A549 (cell line): ENCODE results near the gene AFF3. TPM values are rescaled to one million over a fixed set of nuclear protein-coding genes. Genes with fewer than 3 reads are reported as not detected.

ENCODE experiments used
- ATAC-seq, 2 experiments: fragments of 200-7000 bp in 1 of 2; fragments of >200 bp in 1 of 2; cut with Nextera tagmentation in 1 of 2; cut with Tn5 transposase in 1 of 2; 3 replicates each; pipeline versions ENCODE4 v1.8.0 to v1.9.1; 2018 to 2020; ENCODE audit warnings: mild to moderate bottlenecking in 1 of 2, moderate library complexity in 1 of 2
- CTCF ChIA-PET: fragments of 300-600 bp; sonication (Branson Sonifier 250); formaldehyde crosslinking; extraction: SDS; loops from one replicate; lab custom pipeline; 2021; ENCODE audit warnings: antibody characterized with exemption, inconsistent platforms; lab: Yijun Ruan, JAX
- POLR2A ChIA-PET: fragments of 350-600 bp; formaldehyde crosslinking; extraction: SDS; loops from one replicate; lab custom pipeline; 2021; ENCODE audit warnings: antibody characterized with exemption, inconsistent platforms; lab: Yijun Ruan, JAX
- DNase-seq, 2 experiments: peaks; one replicate each; pipeline versions ENCODE4 v3.0.0 to v3.0.0-alpha.2; 2011 to 2016; ENCODE audit warnings: low read depth in 1 of 2, low spot score in 1 of 2
- FAIRE-seq: peaks from 2 replicates; lab custom pipeline; 2011; peaks lifted over from hg19 to GRCh38; lab: Jason Lieb, UNC
- H3K27ac ChIP-seq, 2 experiments: fragments of >200 bp; sonication (Bioruptor Twin); formaldehyde crosslinking; 3 replicates each; pipeline ENCODE4 v1.5.1; 2016 to 2017
- H3K4me1 ChIP-seq: fragments of >200 bp; sonication (Bioruptor Twin); formaldehyde crosslinking; 3 replicates; pipeline ENCODE4 v1.6.1; 2016
- H3K4me2 ChIP-seq: fragments of >200 bp; sonication (Bioruptor Twin); formaldehyde crosslinking; 3 replicates; pipeline ENCODE4 v1.6.1; 2016
- H3K4me3 ChIP-seq: fragments of >200 bp; sonication (Bioruptor Twin); formaldehyde crosslinking; 3 replicates; pipeline ENCODE4 v1.5.1; 2016
- H3K9me3 ChIP-seq: fragments of >200 bp; sonication (Bioruptor Twin); formaldehyde crosslinking; 3 replicates; pipeline ENCODE4 v1.6.1; 2016
- ATOH8 ChIP-seq: fragments of 250-450 bp; sonication (Bioruptor Pico); IDR thresholded peaks from 2 replicates; pipeline ENCODE4 v1.5.0; 2020; ENCODE audit warnings: low read depth, mild to moderate bottlenecking, moderate library complexity
- CHD2 ChIP-seq: fragments of 150-350 bp; IDR thresholded peaks from 2 replicates; pipeline ENCODE4 v1.6.1; 2014; ENCODE audit warnings: low read length; ENCODE audit not compliant: partially characterized antibody
- EHF ChIP-seq: fragments of 250-450 bp; sonication (Bioruptor Pico); IDR thresholded peaks from 2 replicates; pipeline ENCODE4 v1.5.0; 2020; ENCODE audit warnings: mild to moderate bottlenecking
- ELK1 ChIP-seq: fragments of 150-350 bp; IDR thresholded peaks from 2 replicates; pipeline ENCODE4 v1.6.1; 2014; ENCODE audit warnings: low read depth, mild to moderate bottlenecking, low read length
- FOXS1 ChIP-seq: fragments of 250-450 bp; sonication (Bioruptor Pico); IDR thresholded peaks from 2 replicates; pipeline ENCODE4 v1.5.0; 2020; ENCODE audit warnings: mild to moderate bottlenecking, moderate library complexity
- HDAC2 ChIP-seq: fragments of 200-600 bp; sonication (generic); IDR thresholded peaks from 2 replicates; pipeline ENCODE4 v1.6.1; 2016
- HES2 ChIP-seq: fragments of >200 bp; sonication (Bioruptor Twin); formaldehyde crosslinking; IDR thresholded peaks from 2 replicates; pipeline ENCODE4 v1.6.1; 2016
- HMGXB4 ChIP-seq: fragments of 250-450 bp; sonication (Bioruptor Pico); IDR thresholded peaks from 2 replicates; pipeline ENCODE4 v1.5.0; 2021; ENCODE audit warnings: mild to moderate bottlenecking, moderate library complexity, borderline replicate concordance
- HOXB13 ChIP-seq: fragments of 250-450 bp; sonication (Bioruptor Pico); IDR thresholded peaks from 2 replicates; pipeline ENCODE4 v1.5.0; 2020; ENCODE audit warnings: low read depth, mild to moderate bottlenecking, moderate library complexity
- JUNB ChIP-seq: fragments of >200 bp; sonication (Bioruptor Twin); formaldehyde crosslinking; IDR thresholded peaks from 2 replicates; pipeline ENCODE4 v1.6.1; 2016
- KDM1A ChIP-seq: fragments of 200-600 bp; sonication (generic); IDR thresholded peaks from 2 replicates; pipeline ENCODE4 v1.6.1; 2016; ENCODE audit warnings: low read depth, mild to moderate bottlenecking
- NPAS2 ChIP-seq: fragments of 250-450 bp; sonication (Bioruptor Pico); IDR thresholded peaks from 2 replicates; pipeline ENCODE4 v1.8.0; 2022; ENCODE audit warnings: mild to moderate bottlenecking, moderate library complexity, borderline replicate concordance
- RAD21 ChIP-seq, 2 experiments: fragments of >200 bp in 1 of 2; sonication (Bioruptor Twin) in 1 of 2; formaldehyde crosslinking in 1 of 2; IDR thresholded peaks in 1 of 2; conservative IDR thresholded peaks in 1 of 2; 2 replicates in 1 of 2; 3 replicates in 1 of 2; pipeline ENCODE4 v1.6.1; 2012 to 2018; ENCODE audit warnings: inconsistent platforms in 1 of 2
- RCOR1 ChIP-seq: fragments of 150-350 bp; IDR thresholded peaks from 2 replicates; pipeline ENCODE4 v1.6.1; 2014; ENCODE audit warnings: antibody characterized with exemption, low read length, low read depth
- REST ChIP-seq: fragments of 200-600 bp; sonication (generic); IDR thresholded peaks from 2 replicates; pipeline ENCODE4 v1.6.1; 2016; ENCODE audit warnings: antibody characterized with exemption, mild to moderate bottlenecking, moderate library complexity
- RFX5 ChIP-seq: fragments of 450-650 bp; IDR thresholded peaks from 2 replicates; pipeline ENCODE4 v1.7.1; 2014; ENCODE audit warnings: antibody characterized with exemption, mild to moderate bottlenecking, moderate library complexity
- RNF2 ChIP-seq: fragments of 200-600 bp; sonication (generic); IDR thresholded peaks from 2 replicates; pipeline ENCODE4 v1.6.1; 2016; ENCODE audit warnings: low read depth, mild to moderate bottlenecking, antibody characterized with exemption, moderate library complexity, borderline replicate concordance
- SREBF2 ChIP-seq: fragments of 450-650 bp; IDR thresholded peaks from 2 replicates; pipeline ENCODE4 v1.6.1; 2014; ENCODE audit warnings: mild to moderate bottlenecking, moderate library complexity
- TFCP2L1 ChIP-seq: fragments of 250-450 bp; sonication (Bioruptor Pico); IDR thresholded peaks from 2 replicates; pipeline ENCODE4 v1.5.0; 2021; ENCODE audit warnings: mild to moderate bottlenecking
- ZFP36 ChIP-seq: fragments of 450-650 bp; IDR thresholded peaks from 2 replicates; pipeline ENCODE4 v1.6.1; 2014; ENCODE audit warnings: borderline replicate concordance; ENCODE audit not compliant: partially characterized antibody
- WGBS: methylation state at CpG from one replicate; pipeline ENCODE4 v1.1.6; 2017; ENCODE audit errors: missing lambda C conversion rate; 5-methylcytosine and 5-hydroxymethylcytosine counted together
- polyA plus RNA-seq, 4 experiments: library from polyadenylated mRNA; depleted of rRNA in 3 of 4; stranded (reverse); fragments of >200 nt; fragmentation: RNase III in 1 of 4; extraction: RNeasy Plus Mini Kit Qiagen cat#74134 plus additional on column Dnase treatment in 1 of 4; gene quantifications; 2 replicates in 3 of 4; 3 replicates in 1 of 4; pipeline ENCODE4 v1.2.3, GENCODE V29; 2011 to 2017
- TF ChIP-seq, protein P1 (sequence below): IDR thresholded peaks from 2 replicates; pipeline ENCODE4 v1.6.1; 2012
- TF ChIP-seq, protein P2 (sequence below): IDR thresholded peaks from 2 replicates; pipeline ENCODE4 v1.6.1; 2012
- TF ChIP-seq, protein P3 (sequence below): fragments of >200 bp; sonication (Bioruptor Twin); formaldehyde crosslinking; IDR thresholded peaks from 3 replicates; pipeline ENCODE4 v1.6.1; 2016

Gene AFF3
- polyA plus RNA-seq, 2 of the 4 experiments (the other 2 are of a cell fraction) = not detected

- no peak for TF ChIP-seq NPAS2 (CRISPR knock-in tag)
Observed at GRCh38 chr2:99784946-99785345, 357.4 kb downstream of the AFF3 start (continued).

GRCh38 chr2:99784282-99784681 lies 358.1 kb downstream of the AFF3 start:
- WGBS = 58% methylated on average over 8 of the region's 8 CpGs
- CTCF ChIA-PET = interaction anchor here (0.9 to 1.3 kb wide), 2 partner anchors 13 to 225 kb away, joined by 3 to 4 read pairs; no protein-coding TSS in a partner anchor
- no peak for TF ChIP-seq FOXS1 (CRISPR knock-in tag)
- TF ChIP-seq, protein P1, sequence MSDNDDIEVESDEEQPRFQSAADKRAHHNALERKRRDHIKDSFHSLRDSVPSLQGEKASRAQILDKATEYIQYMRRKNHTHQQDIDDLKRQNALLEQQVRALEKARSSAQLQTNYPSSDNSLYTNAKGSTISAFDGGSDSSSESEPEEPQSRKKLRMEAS = no peak
- TF ChIP-seq, protein P2, sequence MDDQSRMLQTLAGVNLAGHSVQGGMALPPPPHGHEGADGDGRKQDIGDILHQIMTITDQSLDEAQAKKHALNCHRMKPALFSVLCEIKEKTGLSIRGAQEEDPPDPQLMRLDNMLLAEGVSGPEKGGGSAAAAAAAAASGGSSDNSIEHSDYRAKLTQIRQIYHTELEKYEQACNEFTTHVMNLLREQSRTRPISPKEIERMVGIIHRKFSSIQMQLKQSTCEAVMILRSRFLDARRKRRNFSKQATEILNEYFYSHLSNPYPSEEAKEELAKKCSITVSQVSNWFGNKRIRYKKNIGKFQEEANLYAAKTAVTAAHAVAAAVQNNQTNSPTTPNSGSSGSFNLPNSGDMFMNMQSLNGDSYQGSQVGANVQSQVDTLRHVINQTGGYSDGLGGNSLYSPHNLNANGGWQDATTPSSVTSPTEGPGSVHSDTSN = no peak
- no peak for TF ChIP-seq TFCP2L1 (CRISPR knock-in tag)
- no peak for TF ChIP-seq ELK1
- no peak for TF ChIP-seq ZFP36
- no peaks in the 10 kb centered on the region for H3K4me1 ChIP-seq
- ATAC-seq (no peak), DNase-seq (no peak), FAIRE-seq (no peak)
- H3K4me3 ChIP-seq = no peak overlapping the region
- no peak overlapping the region for H3K4me2 ChIP-seq
- no peaks in the 10 kb centered on the region for H3K9me3 ChIP-seq
- POLR2A ChIA-PET = no interaction called here
- no peak overlapping the region for H3K27ac ChIP-seq

- H3K9me3 ChIP-seq = no peaks in the 10 kb centered on the region
- TF ChIP-seq ATOH8 = no peak
- TF ChIP-seq REST = no peak
- TF ChIP-seq EHF = no peak
- no peak for TF ChIP-seq RAD21 (conservative IDR thresholded peaks at IDR 0.05 in 1 of 2, IDR thresholded peaks at IDR 0.05 in 1 of 2)
- no peak for TF ChIP-seq RNF2
- TF ChIP-seq HOXB13 (CRISPR knock-in tag) = no peak
- TF ChIP-seq CHD2 = no peak
- TF ChIP-seq FOXS1 (CRISPR knock-in tag) = no peak
- no peak for TF ChIP-seq KDM1A
- TF ChIP-seq JUNB = no peak
- TF ChIP-seq SREBF2 = no peak
- no peak for TF ChIP-seq HDAC2
- no peak for TF ChIP-seq RFX5
- TF ChIP-seq RCOR1 = no peak
- no peak for TF ChIP-seq HES2
- TF ChIP-seq, protein P3, sequence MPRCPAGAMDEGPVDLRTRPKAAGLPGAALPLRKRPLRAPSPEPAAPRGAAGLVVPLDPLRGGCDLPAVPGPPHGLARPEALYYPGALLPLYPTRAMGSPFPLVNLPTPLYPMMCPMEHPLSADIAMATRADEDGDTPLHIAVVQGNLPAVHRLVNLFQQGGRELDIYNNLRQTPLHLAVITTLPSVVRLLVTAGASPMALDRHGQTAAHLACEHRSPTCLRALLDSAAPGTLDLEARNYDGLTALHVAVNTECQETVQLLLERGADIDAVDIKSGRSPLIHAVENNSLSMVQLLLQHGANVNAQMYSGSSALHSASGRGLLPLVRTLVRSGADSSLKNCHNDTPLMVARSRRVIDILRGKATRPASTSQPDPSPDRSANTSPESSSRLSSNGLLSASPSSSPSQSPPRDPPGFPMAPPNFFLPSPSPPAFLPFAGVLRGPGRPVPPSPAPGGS = no peak
- TF ChIP-seq HMGXB4 (CRISPR knock-in tag) = no peak
- POLR2A ChIA-PET = no interaction called here
- CTCF ChIA-PET = no interaction called here
- FAIRE-seq (no peak), DNase-seq (no peak), ATAC-seq (no peak)
- H3K4me3 ChIP-seq = no peak overlapping the region
- WGBS = 6% methylated on average over 5 of the region's 5 CpGs
- no peaks in the 10 kb centered on the region for H3K4me1 ChIP-seq
- no peak overlapping the region for H3K4me2 ChIP-seq
- no peak overlapping the region for H3K27ac ChIP-seq
Observed at GRCh38 chr2:99780276-99780675, 362.1 kb downstream of the AFF3 start.
